HL-60 (cell line): Measurements from ENCODE around the gene RBMX.

Experiments used
- CTCF ChIP-seq: IDR thresholded peaks from one replicate; pipeline ENCODE4 v1.5.1; 2011; ENCODE audit warnings: low read length, control low read depth, inconsistent platforms; ENCODE audit not compliant: insufficient read depth
- GABPA ChIP-seq: IDR thresholded peaks from 2 replicates; pipeline ENCODE4 v1.6.1; 2012; ENCODE audit warnings: low read depth
- POLR2AphosphoS5 ChIP-seq: IDR thresholded peaks from 2 replicates; pipeline ENCODE4 v1.6.1; 2012; ENCODE audit warnings: low read depth

- no peak for TF ChIP-seq CTCF
- TF ChIP-seq POLR2AphosphoS5: no peak
- TF ChIP-seq GABPA: no peak
Measured at GRCh38 chrX:136910565-136911035, 30.1 kb upstream of the RBMX start.
